ENCODE data around the gene OR2A5. TPM values are rescaled to one million over a fixed set of nuclear protein-coding genes. Genes with fewer than 3 reads are reported as not detected.
"Not testable (repeated sequence)": the region's sequence is repeated elsewhere in the genome, so short reads cannot be mapped to it uniquely, and the experiment has no call there.

OR2A5 gene
- polyA plus RNA-seq, 1 donor: not detected

GRCh38 chr7:144035385-144035784, 13.4 kb upstream of the OR2A5 start:
- no peak for DNase-seq

GRCh38 chr7:144036302-144036885, 12.4 kb upstream of the OR2A5 start:
- DNase-seq: no peak

DNA sequence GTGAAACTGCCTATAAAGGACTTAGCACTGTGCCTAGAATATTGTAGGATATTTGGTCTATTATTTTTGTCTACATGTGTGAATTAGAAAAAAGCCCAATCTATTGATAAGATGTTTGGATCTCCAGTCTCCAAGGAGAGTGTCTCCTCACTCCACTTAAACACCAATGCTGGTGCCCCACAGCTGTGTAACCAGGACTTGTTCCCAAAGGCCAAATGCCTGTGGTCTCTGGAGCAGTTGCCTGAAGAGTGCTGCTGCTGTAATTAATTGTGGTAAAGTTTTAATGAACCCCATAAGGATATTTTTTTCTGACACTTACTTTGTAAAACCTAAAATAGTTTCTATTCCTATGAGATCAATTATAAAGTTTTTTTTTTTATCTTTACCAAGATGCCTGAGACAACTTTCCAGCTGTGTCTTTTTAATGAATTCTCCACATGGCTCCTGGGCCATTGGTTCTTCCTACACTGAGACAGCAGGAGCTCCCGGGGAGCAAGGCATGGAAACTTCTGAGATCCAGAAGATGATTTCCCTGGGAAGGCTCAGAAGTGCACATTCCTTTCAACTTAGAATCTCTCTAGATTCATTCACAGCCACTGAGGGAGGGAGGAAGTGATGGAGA, 11.2 kb upstream of the OR2A5 start:
- no peak for DNase-seq

DNA sequence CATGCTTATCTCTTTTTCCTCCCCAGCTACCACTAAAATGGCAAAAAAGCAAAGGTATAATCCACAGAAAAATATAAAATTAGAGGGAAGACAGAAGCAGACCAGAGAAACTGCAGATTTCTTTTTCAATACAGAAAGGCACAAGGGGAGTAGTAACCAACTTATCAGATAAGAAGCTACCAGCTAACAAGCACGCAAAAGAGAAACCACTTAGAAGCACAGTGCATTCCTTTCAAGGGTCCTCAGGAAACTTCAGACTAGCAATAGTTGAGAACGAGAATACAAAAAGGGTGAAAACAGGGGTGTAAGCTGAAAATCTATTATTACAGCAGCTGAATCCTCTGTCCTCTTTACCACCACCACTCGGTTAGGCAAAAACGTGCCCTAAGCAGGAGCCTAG, 9.9 kb upstream of the OR2A5 start:
- DNase-seq: no peak

DNA sequence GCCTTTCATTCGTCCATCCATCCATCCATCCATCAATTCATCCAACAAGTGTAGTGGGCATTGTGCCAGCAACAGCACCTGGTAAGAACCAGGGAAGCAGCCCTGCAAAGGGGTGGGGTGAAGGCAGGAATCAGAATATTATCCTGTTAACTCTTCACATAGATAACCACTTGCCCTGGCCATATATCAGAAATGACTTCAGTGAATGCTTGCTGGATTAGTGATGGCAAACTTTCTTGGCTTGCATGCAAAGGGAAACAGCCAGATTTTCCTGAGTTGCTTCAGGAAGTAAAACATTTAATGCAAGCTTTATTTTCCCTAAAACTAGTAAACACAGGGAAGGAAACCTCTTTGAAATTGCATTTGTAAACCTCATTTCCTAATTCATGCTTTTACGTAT, 743 bp downstream of the OR2A5 start:
- DNase-seq: no peak

- no peak for DNase-seq
These were observed 1.3 kb downstream of the OR2A5 start for GRCh38 chr7:144050093-144050492.

GRCh38 chr7:144050884-144051283, 2.1 kb downstream of the OR2A5 start:
- DNase-seq: not testable (repeated sequence)

- DNase-seq: no peak
These were observed 9.2 kb downstream of the OR2A5 start for GRCh38 chr7:144057954-144058353.

- no peak for DNase-seq
These were observed 15.0 kb downstream of the OR2A5 start for GRCh38 chr7:144063710-144064109.

DNA sequence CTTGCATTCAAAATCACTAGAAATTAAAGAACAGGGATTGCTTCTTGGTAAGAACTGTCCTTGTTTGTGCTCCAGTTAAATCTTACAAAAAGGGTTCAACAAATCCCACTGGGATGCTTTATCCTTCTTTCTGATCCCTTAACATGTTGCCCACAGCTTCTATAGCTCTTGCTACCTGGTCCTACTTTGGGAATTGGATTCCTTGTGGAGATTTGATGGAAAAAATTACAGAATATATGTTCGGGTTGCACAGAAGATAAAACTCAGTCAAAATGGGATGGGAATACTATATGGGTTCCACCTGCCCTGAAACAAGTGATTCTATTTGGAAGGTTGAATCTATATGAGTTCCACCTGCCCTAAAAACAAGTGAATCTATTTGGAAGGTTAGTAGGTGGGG, 20.8 kb downstream of the OR2A5 start, which contains the start of gene OR2A25:
OR2A25 (plus strand) TSS at position 301 of the 400 bp plus-strand sequence. CDS start 4,409 bp downstream, outside the sequence.
- DNase-seq: no peak

DNA sequence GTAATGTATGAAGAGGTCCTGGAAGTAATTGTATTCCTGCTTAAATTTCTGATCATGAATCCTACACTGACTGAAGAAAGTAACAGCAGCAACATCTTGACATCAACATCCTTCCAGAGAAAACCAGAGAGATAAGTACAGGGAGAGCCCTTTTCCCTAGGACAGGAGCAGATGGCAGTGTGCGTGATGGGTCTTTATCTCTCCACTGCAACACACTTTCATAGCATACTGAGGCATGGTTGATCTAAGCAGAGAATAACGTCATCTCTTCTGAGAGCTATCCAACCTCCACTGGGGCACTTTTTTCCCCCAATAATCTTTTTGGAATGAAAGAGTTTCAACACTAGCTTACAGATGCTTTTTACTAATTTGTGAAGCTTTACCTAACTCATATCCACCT, 21.2 kb downstream of the OR2A5 start:
- no peak for DNase-seq

- DNase-seq: no peak
These were observed 25.6 kb downstream of the OR2A5 start for GRCh38 chr7:144074374-144074773.

- DNase-seq: no peak
These were observed 37.2 kb downstream of the OR2A5 start, which contains the start of gene OR2A12 for GRCh38 chr7:144085978-144086377. Gene OR2A12, plus strand, starts transcription at chr7:144086278. Its CDS starts 8,830 bp downstream, at chr7:144095108.

GRCh38 chr7:144086730-144087129, 38.0 kb downstream of the OR2A5 start:
- DNase-seq: no peak

- no peak for DNase-seq
These were observed 38.5 kb downstream of the OR2A5 start for GRCh38 chr7:144087230-144087629.

GRCh38 chr7:144090667-144091066, 41.9 kb downstream of the OR2A5 start:
- DNase-seq: no peak

- no peak for DNase-seq
These were observed 50.0 kb downstream of the OR2A5 start for GRCh38 chr7:144098776-144099175.

DNA sequence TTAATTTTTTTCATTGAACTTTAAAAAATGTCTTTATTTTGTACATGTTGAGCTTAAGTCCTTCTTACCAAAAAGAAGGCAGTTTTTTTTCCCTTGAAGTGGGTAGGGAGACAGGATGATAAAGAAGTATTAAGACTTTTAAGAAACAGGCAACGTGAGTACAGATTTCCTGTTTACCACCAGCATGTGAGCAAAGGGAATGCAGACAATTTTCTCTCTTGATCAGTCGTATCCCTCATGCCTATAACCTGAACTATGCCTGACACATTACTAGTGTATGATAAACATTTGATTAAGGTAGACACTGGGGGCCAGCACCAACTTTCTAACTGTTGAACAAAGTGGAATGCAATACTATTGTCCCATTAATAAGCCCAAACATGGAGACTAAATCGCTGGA, 51.9 kb downstream of the OR2A5 start:
- DNase-seq: no peak

- DNase-seq: no peak
These were observed 53.3 kb downstream of the OR2A5 start for GRCh38 chr7:144102041-144102440.

GRCh38 chr7:144105211-144105610, 56.5 kb downstream of the OR2A5 start:
- no peak for DNase-seq

All from hindlimb muscle (tissue), 1 donor.